ENCODE measurements around the gene DAD1.

DAD1 gene

GRCh38 chr14:22552001-22552826 lies 36.8 kb downstream of the DAD1 start:
- DNase-seq (ENCODE audit: low spot score): no peak

GRCh38 chr14:22551605-22551997 lies 37.4 kb downstream of the DAD1 start:
- no peak for DNase-seq (ENCODE audit: low spot score)

GRCh38 chr14:22549981-22550673 lies 38.9 kb downstream of the DAD1 start:
- DNase-seq (ENCODE audit: low spot score): peak; percentile 87

GRCh38 chr14:22549324-22549962 lies 39.6 kb downstream of the DAD1 start:
- no peak for DNase-seq (ENCODE audit: low spot score)

GRCh38 chr14:22547948-22548750 lies 40.9 kb downstream of the DAD1 start:
- no peak for DNase-seq (ENCODE audit: low spot score)

- DNase-seq (ENCODE audit: low spot score): no peak
Measured at GRCh38 chr14:22547313-22547947, 41.6 kb downstream of the DAD1 start.

- DNase-seq (ENCODE audit: low spot score): no peak
Measured at GRCh38 chr14:22546722-22547071, 42.3 kb downstream of the DAD1 start.

GRCh38 chr14:22545842-22546721 lies 42.9 kb downstream of the DAD1 start:
- no peak for DNase-seq (ENCODE audit: low spot score)

GRCh38 chr14:22544881-22545420 lies 44.1 kb downstream of the DAD1 start:
- DNase-seq (ENCODE audit: low spot score): no peak

- DNase-seq (ENCODE audit: low spot score): no peak
Measured at GRCh38 chr14:22544406-22544805, 44.6 kb downstream of the DAD1 start.

- DNase-seq (ENCODE audit: low spot score): peak; percentile 54
Measured at GRCh38 chr14:22543570-22544357, 45.3 kb downstream of the DAD1 start.

- no peak for DNase-seq (ENCODE audit: low spot score)
Measured at GRCh38 chr14:22542360-22542759, 46.7 kb downstream of the DAD1 start.

- DNase-seq (ENCODE audit: low spot score): no peak
Measured at GRCh38 chr14:22541721-22542120, 47.3 kb downstream of the DAD1 start.

- no peak for DNase-seq (ENCODE audit: low spot score)
Measured at GRCh38 chr14:22540811-22541360, 48.1 kb downstream of the DAD1 start.

GRCh38 chr14:22540293-22540692 lies 48.7 kb downstream of the DAD1 start:
- no peak for DNase-seq (ENCODE audit: low spot score)

GRCh38 chr14:22539831-22540230 lies 49.2 kb downstream of the DAD1 start:
- DNase-seq (ENCODE audit: low spot score): peak; percentile 70

- DNase-seq (ENCODE audit: low spot score): no peak
Measured at GRCh38 chr14:22538671-22539228, 50.3 kb downstream of the DAD1 start.

GRCh38 chr14:22537436-22538310 lies 51.4 kb downstream of the DAD1 start:
- no peak for DNase-seq (ENCODE audit: low spot score)
